WTC11 (cell line): ENCODE measurements around the gene IRX4. TPM values are rescaled to one million over a fixed set of nuclear protein-coding genes. Genes with fewer than 3 reads are reported as not detected.

Source experiments
- ATAC-seq: fragments of 200-7000 bp; cut with Tn5 transposase; 2 replicates; pipeline ENCODE4 v1.10.0; 2021; ENCODE audit warnings: mild to moderate bottlenecking, moderate library complexity
- CTCF ChIA-PET: fragments of 300-600 bp; sonication (Branson Sonifier 250); formaldehyde crosslinking; loops from one replicate; lab custom pipeline; 2021; ENCODE audit warnings: antibody characterized with exemption; lab: Charles Lee
- POLR2A ChIA-PET: fragments of 350-600 bp; sonication (Branson Sonifier 250); formaldehyde crosslinking; loops from one replicate; lab custom pipeline; 2021; ENCODE audit warnings: antibody characterized with exemption; lab: Charles Lee
- DNase-seq: peaks from one replicate; pipeline ENCODE4 v3.0.0; 2021; ENCODE audit warnings: low spot score
- H3K27ac Mint-ChIP-seq: 2 replicates; pipeline ENCODE4 v1.8.0; 2021; ENCODE audit warnings: mixed read lengths
- H3K27me3 Mint-ChIP-seq: 2 replicates; pipeline ENCODE4 v1.8.0; 2021; ENCODE audit warnings: low read depth, mild to moderate bottlenecking, moderate library complexity, mixed read lengths
- H3K36me3 Mint-ChIP-seq: 2 replicates; pipeline ENCODE4 v1.8.0; 2021; ENCODE audit warnings: mixed read lengths
- H3K4me1 Mint-ChIP-seq: 2 replicates; pipeline ENCODE4 v1.8.0; 2022; ENCODE audit warnings: mixed read lengths
- H3K4me3 Mint-ChIP-seq: 2 replicates; pipeline ENCODE4 v1.8.0; 2021; ENCODE audit warnings: mild to moderate bottlenecking, moderate library complexity, mixed read lengths
- H3K9me3 Mint-ChIP-seq: 2 replicates; pipeline ENCODE4 v1.8.0; 2021; ENCODE audit warnings: mixed read lengths
- AFF4 ChIP-seq: sonication (generic); formaldehyde crosslinking; IDR thresholded peaks from 2 replicates; pipeline ENCODE4 v1.8.1; 2023; ENCODE audit warnings: mild to moderate bottlenecking, missing genetic modification reagents, borderline replicate concordance
- FOXJ3 ChIP-seq: sonication (generic); formaldehyde crosslinking; IDR thresholded peaks from 2 replicates; pipeline ENCODE4 v1.9.0; 2021; ENCODE audit warnings: missing genetic modification reagents, mild to moderate bottlenecking, borderline replicate concordance
- PRDM15 ChIP-seq: sonication (generic); formaldehyde crosslinking; IDR thresholded peaks from 2 replicates; pipeline ENCODE4 v1.8.0; 2022; ENCODE audit warnings: missing genetic modification reagents
- RELA ChIP-seq: sonication (generic); formaldehyde crosslinking; IDR thresholded peaks from 2 replicates; pipeline ENCODE4 v1.8.1; 2022; ENCODE audit warnings: missing genetic modification reagents, mild to moderate bottlenecking, borderline replicate concordance
- ZNF263 ChIP-seq: sonication (generic); formaldehyde crosslinking; IDR thresholded peaks from 2 replicates; pipeline ENCODE4 v1.8.1; 2022; ENCODE audit warnings: low read depth, mild to moderate bottlenecking, moderate library complexity, missing genetic modification reagents
- ZNF423 ChIP-seq: fragments of 250-450 bp; sonication (Bioruptor Pico); IDR thresholded peaks from 2 replicates; pipeline ENCODE4 v2.1.2; 2022; ENCODE audit warnings: mild to moderate bottlenecking, moderate library complexity
- total RNA-seq: library from RNA; stranded (reverse); gene quantifications from 3 replicates; pipeline ENCODE4 v1.2.3, GENCODE V29; 2021
- TF ChIP-seq, protein P1 (sequence below): sonication (generic); formaldehyde crosslinking; IDR thresholded peaks from 2 replicates; pipeline ENCODE4 v1.8.0; 2023; ENCODE audit warnings: mild to moderate bottlenecking, missing genetic modification reagents

IRX4 gene
- total RNA-seq, 1 experiment from 2014 or later: 9.0 TPM

GRCh38 chr5:1831677-1832313 lies 50.9 kb downstream of the IRX4 start (continued):
- TF ChIP-seq AFF4 (CRISPR knock-in tag) (no peak), FOXJ3 (CRISPR knock-in tag) (no peak), ZNF423 (CRISPR knock-in tag) (no peak), RELA (no peak)

DNA sequence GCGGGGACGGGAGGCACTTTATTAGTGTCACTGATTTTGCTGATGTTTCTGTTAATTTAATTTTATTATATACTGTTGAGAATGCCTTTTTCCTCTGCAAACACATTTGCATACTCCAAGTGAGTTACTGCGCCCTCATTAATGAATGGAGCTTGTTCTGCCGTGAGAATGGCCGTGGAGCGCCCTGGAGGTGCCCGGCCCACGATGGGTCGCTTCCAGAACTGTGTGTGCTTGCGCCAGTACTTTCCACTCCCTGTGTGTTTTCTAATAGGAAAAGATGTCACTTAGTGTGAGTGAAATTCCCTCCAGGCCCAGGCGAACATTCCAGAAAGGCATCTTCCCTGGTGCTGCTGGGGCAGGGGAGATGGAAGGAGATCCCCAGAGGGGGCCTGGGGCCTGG lies 51.5 kb downstream of the IRX4 start:
- Mint-ChIP-seq H3K36me3 (0 out of 2 replicates have a peak, but pooled peaks cover 3% of the 10 kb centered on the region), H3K9me3 (no peaks in the 10 kb centered on the region), H3K27ac (no peak overlapping the region), H3K27me3 (no peaks in the 10 kb centered on the region; the same call in none of the 2 replicates), H3K4me1 (peaks cover 56% of the 10 kb centered on the region), H3K4me3 (no peak overlapping the region)
- TF ChIP-seq, protein P1, sequence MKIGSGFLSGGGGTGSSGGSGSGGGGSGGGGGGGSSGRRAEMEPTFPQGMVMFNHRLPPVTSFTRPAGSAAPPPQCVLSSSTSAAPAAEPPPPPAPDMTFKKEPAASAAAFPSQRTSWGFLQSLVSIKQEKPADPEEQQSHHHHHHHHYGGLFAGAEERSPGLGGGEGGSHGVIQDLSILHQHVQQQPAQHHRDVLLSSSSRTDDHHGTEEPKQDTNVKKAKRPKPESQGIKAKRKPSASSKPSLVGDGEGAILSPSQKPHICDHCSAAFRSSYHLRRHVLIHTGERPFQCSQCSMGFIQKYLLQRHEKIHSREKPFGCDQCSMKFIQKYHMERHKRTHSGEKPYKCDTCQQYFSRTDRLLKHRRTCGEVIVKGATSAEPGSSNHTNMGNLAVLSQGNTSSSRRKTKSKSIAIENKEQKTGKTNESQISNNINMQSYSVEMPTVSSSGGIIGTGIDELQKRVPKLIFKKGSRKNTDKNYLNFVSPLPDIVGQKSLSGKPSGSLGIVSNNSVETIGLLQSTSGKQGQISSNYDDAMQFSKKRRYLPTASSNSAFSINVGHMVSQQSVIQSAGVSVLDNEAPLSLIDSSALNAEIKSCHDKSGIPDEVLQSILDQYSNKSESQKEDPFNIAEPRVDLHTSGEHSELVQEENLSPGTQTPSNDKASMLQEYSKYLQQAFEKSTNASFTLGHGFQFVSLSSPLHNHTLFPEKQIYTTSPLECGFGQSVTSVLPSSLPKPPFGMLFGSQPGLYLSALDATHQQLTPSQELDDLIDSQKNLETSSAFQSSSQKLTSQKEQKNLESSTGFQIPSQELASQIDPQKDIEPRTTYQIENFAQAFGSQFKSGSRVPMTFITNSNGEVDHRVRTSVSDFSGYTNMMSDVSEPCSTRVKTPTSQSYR (CRISPR knock-in tag): no peak
- ChIA-PET POLR2A (no interaction called here), CTCF (no interaction called here)
- DNase-seq: no peak
- no peak for ATAC-seq

GRCh38 chr5:1830571-1831228 lies 52.0 kb downstream of the IRX4 start:
- ChIA-PET CTCF (no interaction called here), POLR2A (no interaction called here)
- DNase-seq: no peak
- H3K4me1 Mint-ChIP-seq: peaks cover 52% of the 10 kb centered on the region
- H3K9me3 Mint-ChIP-seq: no peaks in the 10 kb centered on the region
- H3K36me3 Mint-ChIP-seq: peaks cover 5% of the 10 kb centered on the region; the same call in 1 of the 2 replicates
- no peak overlapping the region for H3K4me3 Mint-ChIP-seq
- no peaks in the 10 kb centered on the region; the same call in 1 of the 2 replicates for H3K27me3 Mint-ChIP-seq
- TF ChIP-seq ZNF263 (CRISPR knock-in tag) (peak; percentile 53; the same call in 1 of the 2 replicates), PRDM15 (CRISPR knock-in tag) (no peak)
- ATAC-seq: no peak
- no peak overlapping the region for H3K27ac Mint-ChIP-seq
